Type B pancreatic cell (in vitro differentiated cells): ENCODE data around the gene ZNF700. TPM values are rescaled to one million over a fixed set of nuclear protein-coding genes. Genes with fewer than 3 reads are reported as not detected.

Experiments
- DNase-seq: peaks from one replicate; pipeline ENCODE4 v3.0.0; 2021; ENCODE audit warnings: mixed read lengths; ENCODE audit not compliant: unreplicated experiment; ENCODE audit errors: extremely low spot score
- H3K27ac Mint-ChIP-seq: 2 replicates; pipeline ENCODE4 v1.8.0; 2021; ENCODE audit warnings: mild to moderate bottlenecking, mixed read lengths
- H3K27me3 Mint-ChIP-seq: 2 replicates; pipeline ENCODE4 v1.8.0; 2021; ENCODE audit warnings: mixed read lengths
- H3K36me3 Mint-ChIP-seq: 2 replicates; pipeline ENCODE4 v1.8.0; 2021; ENCODE audit warnings: mixed read lengths
- H3K4me1 Mint-ChIP-seq: one replicate; pipeline ENCODE4 v1.8.0; 2021; ENCODE audit warnings: mixed read lengths; ENCODE audit not compliant: unreplicated experiment
- H3K4me3 Mint-ChIP-seq: 2 replicates; pipeline ENCODE4 v1.8.0; 2021; ENCODE audit warnings: mild to moderate bottlenecking, mixed read lengths
- H3K9me3 Mint-ChIP-seq: 2 replicates; pipeline ENCODE4 v1.8.0; 2021; ENCODE audit warnings: mixed read lengths
- CTCF ChIP-seq: fragments of 200-600 bp; sonication (generic); conservative IDR thresholded peaks from 2 replicates; pipeline ENCODE4 v1.5.0; 2021; ENCODE audit warnings: antibody characterized with exemption, mild to moderate bottlenecking
- total RNA-seq: library from RNA; stranded (reverse); gene quantifications from 2 replicates; pipeline ENCODE4 v1.2.1, GENCODE V29; 2021; ENCODE audit warnings: low replicate concordance

Gene ZNF700
- total RNA-seq, 1 donor from 2014 or later: 14.1 TPM

- Mint-ChIP-seq H3K4me1 (peaks cover 21% of the 10 kb centered on the region), H3K27me3 (no peaks in the 10 kb centered on the region), H3K27ac (peak within 1 kb of the TSS; percentile 93), H3K36me3 (peaks cover 21% of the 10 kb centered on the region), H3K9me3 (no peaks in the 10 kb centered on the region), H3K4me3 (peak within 1 kb of the TSS; percentile 95)
- no peak for TF ChIP-seq CTCF
- DNase-seq: peak; percentile 87
Observed at GRCh38 chr19:11964858-11965645, 40.1 kb downstream of the ZNF700 start, which contains the start of gene ZNF763. ZNF763 (plus strand) TSS chr19:11965040; CDS start chr19:11965209, 169 bp downstream.

- no peak for TF ChIP-seq CTCF
- DNase-seq: no peak
- Mint-ChIP-seq H3K4me3 (no peak overlapping the region), H3K4me1 (peaks cover 8% of the 10 kb centered on the region), H3K27ac (no peak overlapping the region), H3K27me3 (no peaks in the 10 kb centered on the region), H3K9me3 (peaks cover 13% of the 10 kb centered on the region), H3K36me3 (peaks cover 32% of the 10 kb centered on the region)
Observed at GRCh38 chr19:11970174-11970573, 45.3 kb downstream of the ZNF700 start.

GRCh38 chr19:11971041-11971440 is 46.1 kb downstream of the ZNF700 start:
- Mint-ChIP-seq H3K27me3 (no peaks in the 10 kb centered on the region), H3K4me3 (no peak overlapping the region), H3K36me3 (peaks cover 38% of the 10 kb centered on the region), H3K4me1 (peaks cover 1% of the 10 kb centered on the region), H3K9me3 (peaks cover 16% of the 10 kb centered on the region), H3K27ac (no peak overlapping the region)
- TF ChIP-seq CTCF: no peak
- DNase-seq: no peak

DNA sequence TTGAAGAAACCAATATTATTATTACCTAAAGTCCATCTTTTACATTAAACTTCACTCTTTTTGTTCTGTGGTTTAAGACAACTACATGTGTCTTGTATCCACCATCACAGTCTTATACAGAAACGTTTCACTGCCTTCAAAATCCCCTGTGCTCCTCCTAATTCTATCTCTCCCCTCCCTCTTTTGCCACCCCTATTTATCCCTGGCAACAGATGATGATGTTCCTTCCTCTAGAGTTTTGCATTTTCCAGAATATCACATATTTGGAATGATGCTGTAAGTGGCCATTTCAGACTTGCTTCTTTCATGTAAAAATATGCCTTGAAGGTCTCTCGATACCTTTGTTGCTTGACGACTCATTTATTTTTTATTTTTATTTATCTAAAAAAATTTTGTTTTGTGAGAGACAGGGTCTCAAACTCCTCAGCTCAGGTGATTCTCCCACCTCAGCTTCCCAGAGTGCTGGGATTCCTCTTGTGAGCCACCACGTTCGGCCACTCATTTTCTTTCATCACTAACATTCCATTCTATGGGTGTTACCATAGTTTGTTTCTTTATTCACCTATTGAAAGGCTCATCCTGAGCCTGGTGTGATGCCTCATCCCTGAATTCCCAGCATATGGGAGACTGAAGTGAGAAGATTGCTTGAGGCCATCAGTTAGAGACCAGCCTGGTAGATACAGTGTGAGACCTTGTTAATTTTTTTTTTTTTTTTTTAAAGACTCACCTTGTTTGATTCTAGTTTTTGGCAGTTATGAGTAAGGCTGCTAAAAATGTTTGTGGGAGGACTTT is 48.3 kb downstream of the ZNF700 start:
- Mint-ChIP-seq H3K27ac (no peak overlapping the region), H3K4me1 (no peaks in the 10 kb centered on the region), H3K9me3 (peaks cover 23% of the 10 kb centered on the region), H3K27me3 (no peaks in the 10 kb centered on the region), H3K4me3 (no peak overlapping the region), H3K36me3 (peaks cover 45% of the 10 kb centered on the region)
- DNase-seq: no peak
- no peak for TF ChIP-seq CTCF

DNA sequence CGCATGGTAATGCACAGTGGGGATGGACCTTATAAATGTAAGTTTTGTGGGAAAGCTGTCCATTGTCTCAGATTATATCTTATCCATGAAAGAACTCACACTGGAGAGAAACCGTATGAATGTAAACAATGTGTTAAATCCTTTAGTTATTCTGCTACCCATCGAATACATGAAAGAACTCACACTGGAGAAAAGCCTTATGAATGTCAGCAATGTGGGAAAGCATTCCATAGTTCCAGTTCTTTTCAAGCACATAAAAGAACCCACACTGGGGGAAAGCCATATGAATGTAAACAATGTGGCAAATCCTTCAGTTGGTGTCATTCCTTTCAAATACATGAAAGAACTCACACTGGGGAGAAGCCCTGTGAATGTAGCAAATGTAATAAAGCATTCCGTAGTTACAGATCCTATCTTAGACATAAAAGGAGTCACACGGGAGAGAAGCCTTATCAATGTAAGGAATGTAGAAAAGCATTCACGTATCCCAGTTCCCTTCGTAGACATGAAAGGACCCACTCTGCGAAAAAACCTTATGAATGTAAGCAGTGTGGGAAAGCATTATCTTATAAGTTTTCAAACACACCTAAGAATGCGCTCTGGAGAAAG is 53.7 kb downstream of the ZNF700 start:
- Mint-ChIP-seq H3K4me1 (no peaks in the 10 kb centered on the region), H3K27me3 (no peaks in the 10 kb centered on the region), H3K36me3 (peaks cover 50% of the 10 kb centered on the region), H3K27ac (no peak overlapping the region), H3K9me3 (peaks cover 32% of the 10 kb centered on the region), H3K4me3 (no peak overlapping the region)
- TF ChIP-seq CTCF: no peak
- DNase-seq: no peak
